Measurements from ENCODE around the gene CRISP2. TPM values are rescaled to one million over a fixed set of nuclear protein-coding genes. Genes with fewer than 3 reads are reported as not detected.

Gene CRISP2
- total RNA-seq, 1 donor: not detected

GRCh38 chr6:49647476-49647875 is 65.9 kb downstream of the CRISP2 start:
- no peak for TF ChIP-seq CTCF (IDR thresholded peaks at IDR 0.05; ENCODE audit: insufficient read depth, low read length)
- H3K4me3 ChIP-seq (ENCODE audit: low read depth, low read length): no peak overlapping the region
- no peak for DNase-seq (ENCODE audit: low read depth)

DNA sequence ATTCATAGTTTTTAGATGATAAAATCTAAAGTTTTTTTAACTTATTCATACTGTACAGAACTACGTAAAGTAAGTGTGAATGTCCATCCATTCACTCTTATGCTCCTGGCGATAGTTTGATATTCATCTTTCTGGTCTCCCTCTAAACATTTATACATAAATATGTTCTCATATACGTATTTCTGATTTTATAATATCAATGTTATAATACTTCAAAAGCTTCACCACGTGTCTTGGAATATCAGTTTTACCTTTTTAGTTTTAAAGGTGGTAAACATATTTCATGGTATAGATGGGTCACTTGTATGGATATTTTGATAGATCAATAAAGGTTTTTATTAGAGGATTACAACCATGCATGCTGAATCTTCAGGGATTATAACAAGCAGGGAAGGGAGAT is 66.4 kb downstream of the CRISP2 start:
- TF ChIP-seq CTCF (IDR thresholded peaks at IDR 0.05; ENCODE audit: insufficient read depth, low read length): no peak
- no peak for DNase-seq (ENCODE audit: low read depth)
- no peak overlapping the region for H3K4me3 ChIP-seq (ENCODE audit: low read depth, low read length)

DNA sequence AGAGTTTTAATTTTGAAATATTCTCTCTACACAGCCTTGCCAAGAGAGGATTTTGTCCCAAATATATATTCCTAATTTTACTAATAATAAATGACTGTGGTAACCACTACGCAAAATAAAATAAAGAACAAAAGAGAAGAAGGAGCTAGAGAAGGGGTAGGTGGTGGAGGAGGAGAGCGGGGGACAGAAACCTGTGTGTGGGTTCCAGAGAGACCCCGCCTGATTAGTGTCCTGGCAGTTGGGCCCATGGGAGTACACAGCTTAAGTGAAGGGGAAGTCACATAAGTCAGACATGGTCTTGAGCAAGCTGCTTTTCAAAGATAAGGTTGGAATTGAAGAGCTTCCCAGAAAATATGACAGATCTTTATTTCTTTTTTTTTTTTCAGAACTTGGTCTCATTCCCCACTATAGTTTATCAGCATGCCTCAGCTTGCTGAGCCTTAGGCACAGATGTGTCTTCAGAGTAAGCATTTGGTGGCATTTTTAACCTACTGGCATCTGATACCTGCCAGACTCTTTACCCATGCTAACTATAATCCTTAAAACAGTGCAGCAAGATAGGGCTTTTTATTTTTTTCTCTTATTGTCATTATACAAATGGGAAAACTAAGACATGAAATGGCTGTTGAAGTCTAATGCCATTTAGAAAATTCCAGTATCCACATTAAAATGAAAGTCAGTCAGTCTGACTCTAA is 67.1 kb downstream of the CRISP2 start:
- no peak for TF ChIP-seq CTCF (IDR thresholded peaks at IDR 0.05; ENCODE audit: insufficient read depth, low read length)
- no peak for DNase-seq (ENCODE audit: low read depth)
- H3K4me3 ChIP-seq (ENCODE audit: low read depth, low read length): no peak overlapping the region

GRCh38 chr6:49645139-49645538 is 68.2 kb downstream of the CRISP2 start:
- no peak for TF ChIP-seq CTCF (IDR thresholded peaks at IDR 0.05; ENCODE audit: insufficient read depth, low read length)
- H3K4me3 ChIP-seq (ENCODE audit: low read depth, low read length): no peak overlapping the region
- DNase-seq (ENCODE audit: low read depth): no peak

Other genes with a start within 250 kb of the CRISP2 start
- not detected in 2 replicates for gene GLYATL3, start 213.6 kb downstream of the CRISP2 start, total RNA-seq (ENCODE audit: low replicate concordance)
- 0.57 and 5.7 TPM in 2 replicates for gene C6orf141, start 162.9 kb downstream of the CRISP2 start, total RNA-seq (ENCODE audit: low replicate concordance)
- gene RHAG, start 76.7 kb downstream of the CRISP2 start, total RNA-seq (ENCODE audit: low replicate concordance): not detected in 2 replicates
- not detected in 2 replicates for gene CRISP3, start 30.8 kb upstream of the CRISP2 start, total RNA-seq (ENCODE audit: low replicate concordance)
- not detected in 2 replicates for gene PGK2, start 73.7 kb upstream of the CRISP2 start, total RNA-seq (ENCODE audit: low replicate concordance)
- gene CRISP1, start 153.0 kb upstream of the CRISP2 start, total RNA-seq (ENCODE audit: low replicate concordance): not detected in 2 replicates